ENCODE data around the gene ANAPC5. TPM values are rescaled to one million over a fixed set of nuclear protein-coding genes. Genes with fewer than 3 reads are reported as not detected.
"Not testable (repeated sequence)": the region's sequence is repeated elsewhere in the genome, so short reads cannot be mapped to it uniquely, and the experiment has no call there.

The ANAPC5 gene
- total RNA-seq, 1 donor from 2014 or later = 145 TPM

GRCh38 chr12:121283841-121284240 is 68.4 kb downstream of the ANAPC5 start:
- no peak for DNase-seq

DNA sequence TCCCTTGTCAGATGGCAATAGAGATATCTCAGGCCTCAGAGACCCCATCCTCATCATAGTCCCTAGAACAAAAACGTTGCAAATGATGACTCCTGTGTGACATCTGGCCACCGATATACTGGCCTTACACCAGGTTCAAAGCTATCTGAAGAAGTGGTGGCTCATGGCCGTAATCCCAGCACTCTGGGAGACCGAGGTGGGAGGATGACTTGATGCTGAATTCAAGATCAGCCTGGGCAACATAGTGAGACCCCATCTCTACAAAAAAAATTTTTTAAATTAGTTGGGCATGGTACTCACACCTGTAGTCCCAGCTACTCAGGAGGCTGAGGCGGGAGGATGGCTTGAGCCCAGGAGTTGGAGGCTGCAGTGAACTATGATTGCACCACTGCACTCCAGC is 68.8 kb downstream of the ANAPC5 start:
- no peak for DNase-seq

DNA sequence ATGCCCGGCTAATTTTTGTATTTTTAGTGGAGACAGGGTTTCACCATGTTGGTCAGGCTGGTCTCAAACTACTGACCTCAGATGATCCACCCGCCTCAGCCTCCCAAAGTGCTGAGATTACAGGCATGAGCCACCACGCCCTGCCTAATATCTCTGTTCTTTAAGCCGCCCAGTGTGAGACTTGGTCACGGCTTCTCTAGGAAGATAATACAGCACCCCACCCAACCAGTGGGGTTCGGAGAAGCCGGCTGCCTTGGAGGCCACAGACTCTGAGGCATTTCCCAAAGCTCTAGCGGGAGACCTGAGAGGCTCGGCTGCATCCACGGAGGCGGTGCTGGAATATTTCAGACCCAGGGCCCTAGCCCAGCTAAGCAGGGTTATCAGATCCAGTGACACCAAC is 69.3 kb downstream of the ANAPC5 start:
- DNase-seq = not testable (repeated sequence)

- DNase-seq = no peak
Measured at GRCh38 chr12:121282072-121282742, 70.0 kb downstream of the ANAPC5 start.

- not testable (repeated sequence) for DNase-seq
Measured at GRCh38 chr12:121281116-121281515, 71.1 kb downstream of the ANAPC5 start.

DNA sequence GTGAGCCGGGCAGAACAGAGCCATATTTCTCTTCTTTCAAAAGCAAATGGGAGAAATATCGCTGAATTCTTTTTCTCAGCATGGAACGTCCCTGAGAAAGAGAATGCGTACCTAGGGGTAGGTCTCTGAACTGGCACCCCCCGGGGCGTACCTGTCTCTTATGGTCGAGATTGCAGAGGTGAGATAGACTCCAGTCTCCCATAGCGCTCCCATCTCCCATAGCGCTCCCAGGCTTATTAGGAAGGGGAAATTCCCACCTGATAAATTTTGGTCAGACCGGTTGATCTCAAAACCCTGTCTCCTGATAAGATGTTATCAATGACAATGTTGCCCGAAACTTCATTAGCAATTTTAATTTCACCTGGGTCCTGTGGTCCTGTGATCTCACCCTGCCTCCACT is 71.7 kb downstream of the ANAPC5 start:
- DNase-seq = not testable (repeated sequence)

DNA sequence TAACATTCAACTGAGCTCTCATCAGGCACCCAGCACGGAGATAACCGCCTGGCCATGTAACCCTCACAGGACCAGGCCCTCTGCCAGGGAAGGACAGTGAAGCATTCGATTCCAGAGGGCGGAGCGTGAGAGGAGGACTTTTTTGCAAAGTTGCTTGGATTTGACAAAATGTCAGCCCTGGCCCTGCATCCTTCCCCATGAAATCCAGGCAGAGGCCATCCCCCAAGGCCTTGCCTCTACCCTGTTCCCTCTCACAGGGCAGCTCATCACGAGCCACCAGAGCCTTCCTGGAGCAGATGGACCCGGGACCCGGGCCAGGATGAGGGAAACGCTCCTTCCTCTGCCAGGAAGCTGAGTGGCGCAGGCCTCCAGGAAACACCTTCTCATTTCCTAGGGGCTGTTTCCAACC is 72.7 kb downstream of the ANAPC5 start:
- peak; percentile 80 for DNase-seq

- DNase-seq = peak; percentile 92
Measured at GRCh38 chr12:121279071-121279375, 73.2 kb downstream of the ANAPC5 start.

- no peak for DNase-seq
Measured at GRCh38 chr12:121278169-121279070, 73.8 kb downstream of the ANAPC5 start.

DNA sequence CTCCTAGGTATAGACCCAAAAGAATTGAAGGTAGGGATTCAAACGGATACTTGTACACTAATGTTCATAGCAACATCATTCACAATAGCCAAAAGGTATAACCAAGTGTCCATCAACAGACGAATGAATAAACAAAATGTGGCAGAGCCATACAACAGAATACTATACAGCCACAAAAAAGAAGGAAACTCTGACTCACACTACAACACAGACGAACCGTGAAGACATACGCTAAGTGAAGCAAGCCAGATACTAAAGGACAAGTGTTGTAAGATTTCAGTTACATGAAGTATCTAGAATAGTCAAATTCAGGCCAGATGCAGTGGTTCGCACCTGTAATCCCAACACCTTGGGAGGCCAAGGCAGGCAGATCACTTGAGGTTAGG is 74.8 kb downstream of the ANAPC5 start:
- no peak for DNase-seq

DNA sequence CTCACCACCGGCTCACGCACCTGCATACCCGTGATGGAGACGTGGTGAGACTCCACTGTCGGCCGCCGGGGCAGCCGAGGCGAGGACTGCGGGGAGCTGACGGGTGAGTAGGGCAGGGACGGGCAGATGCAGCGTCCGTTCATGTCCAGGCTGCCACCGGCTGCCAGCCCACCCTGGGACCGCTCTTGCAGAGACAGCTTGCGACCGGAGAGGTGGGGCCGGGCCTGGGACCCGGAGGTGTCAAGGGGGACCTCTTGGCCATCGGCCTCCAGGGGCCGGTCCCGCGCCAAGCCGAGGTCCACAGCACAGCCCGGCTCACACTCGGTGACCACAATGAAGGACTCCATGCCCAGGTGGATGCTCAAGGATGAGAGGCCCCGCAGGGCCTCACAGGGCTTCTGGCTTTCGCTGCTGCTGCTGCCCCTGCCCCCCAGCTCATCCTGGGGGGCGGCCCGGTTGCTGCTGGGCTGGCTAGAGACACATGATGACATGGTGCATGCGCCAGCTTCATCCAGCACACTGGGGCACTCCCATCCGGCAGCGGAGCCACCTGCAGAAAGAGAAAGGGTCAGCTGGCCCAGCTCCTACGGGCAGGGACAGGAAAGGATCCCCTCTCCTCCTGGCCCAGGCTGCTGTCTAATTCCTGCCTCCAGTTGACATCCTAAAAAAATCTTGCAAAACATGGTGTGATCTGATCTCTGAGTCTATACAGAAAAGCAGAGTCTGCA is 78.0 kb downstream of the ANAPC5 start:
- no peak for DNase-seq

DNA sequence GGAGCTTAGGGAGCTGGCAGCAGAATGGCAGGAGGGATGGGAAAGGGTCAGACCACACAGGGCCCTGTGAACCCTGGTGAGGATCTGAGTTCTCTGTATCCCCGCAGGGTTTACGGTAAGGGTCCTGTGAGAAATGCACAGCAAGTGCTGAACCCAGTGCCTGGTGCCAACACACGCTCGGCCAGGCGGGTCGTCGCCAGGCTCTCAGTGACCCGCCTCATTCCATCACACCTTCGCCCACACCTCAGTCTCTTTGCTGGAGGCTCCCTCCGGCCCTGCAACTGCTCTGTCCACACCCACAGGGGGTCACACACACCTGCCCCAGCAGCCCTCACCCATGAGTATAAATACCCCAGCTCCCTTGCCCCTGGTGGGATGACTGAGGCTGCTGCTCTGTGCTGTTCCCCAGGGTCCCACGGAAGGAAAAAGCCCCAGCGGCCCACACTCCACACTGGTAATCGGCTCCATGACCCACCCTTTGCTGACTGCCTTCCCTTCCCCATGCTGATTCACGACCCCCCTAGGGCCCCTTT is 78.8 kb downstream of the ANAPC5 start:
- DNase-seq = no peak

DNA sequence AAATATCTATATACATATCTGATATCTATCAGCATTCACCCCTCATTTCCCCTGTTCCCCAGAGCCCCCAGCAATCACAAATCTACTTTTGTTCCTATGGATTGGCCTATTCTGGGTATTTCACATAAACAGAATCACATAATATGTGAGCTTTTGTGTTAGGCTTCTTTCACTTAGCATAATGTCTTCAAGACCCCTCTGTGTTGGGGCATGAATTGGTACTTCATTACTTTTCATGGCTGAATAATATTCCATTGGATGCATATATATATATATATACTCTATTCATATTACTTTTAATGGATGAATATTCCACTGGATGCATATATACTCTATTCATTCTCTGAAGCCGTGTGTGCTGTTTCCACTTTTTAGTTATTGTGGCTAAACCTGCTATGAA is 84.4 kb downstream of the ANAPC5 start:
- no peak for DNase-seq

DNA sequence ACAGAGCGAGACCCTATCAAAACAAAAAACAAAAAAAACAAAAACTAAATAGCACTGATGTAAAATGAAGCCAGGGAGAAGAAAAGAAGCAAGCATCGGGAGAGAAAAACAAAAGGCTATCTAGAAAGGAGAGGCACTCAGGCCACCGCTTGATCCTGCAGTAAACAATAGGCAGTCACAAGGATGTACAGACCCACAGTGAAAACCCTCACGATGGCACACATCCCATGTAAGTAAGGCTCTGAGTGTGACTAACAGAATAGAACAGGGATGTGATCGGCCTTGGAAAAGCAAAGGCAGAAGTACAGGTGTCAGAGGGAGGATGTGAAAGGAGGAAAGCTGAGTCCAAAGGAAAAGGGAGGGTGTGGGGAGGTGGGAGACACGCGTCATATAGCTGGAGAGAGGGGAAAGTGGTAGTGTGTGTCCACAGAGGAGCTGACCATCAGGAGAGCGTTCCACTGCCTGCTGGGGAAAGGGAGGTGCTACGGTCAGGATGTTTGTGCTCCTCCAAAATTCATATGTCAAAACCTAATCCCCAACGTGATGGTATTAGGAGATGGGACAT is 87.2 kb downstream of the ANAPC5 start:
- DNase-seq = no peak

- no peak for DNase-seq
Measured at GRCh38 chr12:121264135-121264534, 88.1 kb downstream of the ANAPC5 start.

GRCh38 chr12:121263206-121263935 is 88.8 kb downstream of the ANAPC5 start:
- no peak for DNase-seq

DNA sequence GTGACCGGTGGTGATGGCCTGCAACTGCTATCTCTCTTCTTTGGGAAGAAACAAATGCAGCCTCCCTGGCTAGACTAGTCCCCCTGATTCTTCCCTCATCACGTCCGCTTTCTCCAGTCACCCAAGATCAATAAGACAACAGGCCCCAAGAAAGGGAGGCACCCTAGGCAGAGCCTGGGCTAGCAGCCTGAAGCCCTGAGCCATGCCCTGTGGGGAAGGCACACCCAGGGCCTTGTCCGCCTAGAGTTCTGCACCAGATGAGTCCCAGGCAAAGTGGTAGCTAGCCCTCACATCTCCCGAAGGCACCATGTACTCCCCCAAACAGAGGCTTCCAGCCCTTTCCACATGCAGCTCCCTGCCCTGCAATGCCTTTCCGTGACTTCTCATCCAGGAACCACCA is 90.8 kb downstream of the ANAPC5 start:
- DNase-seq = no peak

DNA sequence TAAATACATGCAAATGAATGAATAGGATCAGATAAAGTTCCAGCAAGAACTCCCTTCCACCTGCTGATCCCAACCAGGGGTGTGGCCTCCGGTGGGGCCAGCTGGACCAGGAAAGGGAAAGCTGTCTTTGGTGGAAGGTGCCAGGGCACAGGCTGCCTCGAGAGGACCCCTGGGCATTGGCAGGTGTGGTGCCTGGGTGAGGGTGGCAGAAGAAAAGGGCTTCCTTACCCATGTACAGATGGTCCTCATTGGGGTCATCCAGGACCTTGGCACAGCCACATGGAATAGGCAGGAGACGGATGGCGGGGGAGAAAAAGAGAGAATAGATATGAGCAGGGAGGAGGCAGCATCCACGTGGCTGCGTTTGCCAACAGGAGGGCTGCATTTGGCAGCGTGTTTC is 92.1 kb downstream of the ANAPC5 start:
- DNase-seq = no peak

- DNase-seq = no peak
Measured at GRCh38 chr12:121259074-121259473, 93.1 kb downstream of the ANAPC5 start.
